NOMO-1 treated with dmso at 0.1 percent for 144 hours (cell line): Measurements from ENCODE around the gene ZNF587.
"Not testable (repeated sequence)": the region's sequence is repeated elsewhere in the genome, so short reads cannot be mapped to it uniquely, and the experiment has no call there.

Source experiments
- DNase-seq: peaks from one replicate; lab custom pipeline; 2025; ENCODE audit not compliant: unreplicated experiment; lab: John Stamatoyannopoulos, UW

The ZNF587 gene

GRCh38 chr19:57886046-57886445 lies 36.4 kb downstream of the ZNF587 start:
- no peak for DNase-seq

- DNase-seq = no peak
Observed at GRCh38 chr19:57887195-57887941, 37.7 kb downstream of the ZNF587 start.

DNA sequence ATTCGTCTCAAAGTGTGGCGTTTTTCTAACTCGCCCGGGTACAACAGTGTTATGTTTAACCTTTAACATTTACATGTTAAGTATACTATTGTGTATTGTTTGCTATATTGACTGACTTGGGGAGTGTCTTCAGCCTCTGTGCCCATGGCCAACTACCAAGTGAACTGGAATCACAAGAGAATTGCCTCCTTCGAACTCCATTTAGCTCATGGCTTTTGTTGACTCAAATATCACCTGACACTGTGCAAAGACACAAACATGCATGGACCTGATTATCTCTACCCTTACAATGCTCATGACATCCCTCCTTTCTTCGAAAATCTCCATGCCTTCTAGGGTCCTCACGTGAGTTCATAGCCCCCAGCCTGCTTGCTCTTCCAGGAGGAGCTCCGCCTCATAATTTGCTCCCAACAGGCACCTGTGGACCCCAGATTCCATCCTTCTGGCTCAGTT lies 38.5 kb downstream of the ZNF587 start:
- DNase-seq = no peak

DNA sequence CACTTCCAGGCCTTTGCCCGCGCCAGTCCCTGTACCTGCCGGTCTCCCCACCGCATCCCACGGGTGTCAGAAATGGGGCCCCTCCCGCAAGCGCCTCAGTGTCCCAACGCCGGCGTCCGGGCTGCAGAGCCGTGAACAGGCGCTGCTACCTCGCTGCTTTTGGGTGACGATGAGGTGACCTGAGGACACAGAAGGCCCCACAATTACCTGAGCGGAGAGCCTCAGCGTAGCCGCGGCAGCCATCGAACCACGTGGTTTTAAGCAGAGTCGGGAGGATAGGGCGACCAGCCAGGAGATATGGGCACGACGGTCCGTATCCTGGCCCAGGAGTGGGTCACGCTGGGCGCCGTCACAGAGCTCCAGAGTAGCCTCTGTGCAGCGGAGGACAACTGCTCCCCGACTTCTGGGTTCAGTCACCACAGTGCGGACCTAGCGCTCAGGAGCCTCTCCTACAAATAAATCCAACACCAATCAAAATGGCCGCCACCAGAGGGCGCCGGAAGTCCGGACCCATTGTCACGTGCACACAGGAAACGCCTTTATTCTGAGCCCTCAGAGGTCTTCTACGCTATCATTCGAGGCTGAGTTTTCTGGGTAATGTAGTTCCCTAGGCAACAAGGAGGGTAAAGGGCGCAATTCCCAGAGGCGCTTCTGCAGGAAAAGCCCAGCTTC lies 39.0 kb downstream of the ZNF587 start, which contains the start of gene ZNF814:
Gene ZNF814 (minus strand): TSS at position 478 of the 672 bp plus-strand sequence. CDS start 235 bp downstream, at position 243.
- no peak for DNase-seq

GRCh38 chr19:57890706-57891105 lies 41.0 kb downstream of the ZNF587 start:
- not testable (repeated sequence) for DNase-seq

DNA sequence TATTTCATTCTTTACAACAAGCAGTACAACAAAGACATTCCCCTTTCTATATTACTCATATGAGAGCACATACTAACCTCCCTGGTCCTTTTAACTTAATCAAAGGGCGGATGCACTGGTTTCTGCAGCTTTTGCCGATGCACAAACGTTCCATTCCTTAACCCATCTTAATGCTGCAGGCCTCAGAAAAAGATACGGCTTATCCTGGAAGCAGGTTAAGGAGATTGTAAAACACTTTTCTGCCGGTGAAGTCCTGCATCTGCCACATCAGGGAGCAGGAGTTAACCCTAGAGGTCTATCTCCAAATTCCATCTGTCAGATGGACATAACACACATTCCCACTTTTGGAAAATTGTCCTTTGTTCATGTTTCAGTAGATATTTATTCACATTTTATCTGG lies 50.7 kb downstream of the ZNF587 start:
- DNase-seq = no peak

DNA sequence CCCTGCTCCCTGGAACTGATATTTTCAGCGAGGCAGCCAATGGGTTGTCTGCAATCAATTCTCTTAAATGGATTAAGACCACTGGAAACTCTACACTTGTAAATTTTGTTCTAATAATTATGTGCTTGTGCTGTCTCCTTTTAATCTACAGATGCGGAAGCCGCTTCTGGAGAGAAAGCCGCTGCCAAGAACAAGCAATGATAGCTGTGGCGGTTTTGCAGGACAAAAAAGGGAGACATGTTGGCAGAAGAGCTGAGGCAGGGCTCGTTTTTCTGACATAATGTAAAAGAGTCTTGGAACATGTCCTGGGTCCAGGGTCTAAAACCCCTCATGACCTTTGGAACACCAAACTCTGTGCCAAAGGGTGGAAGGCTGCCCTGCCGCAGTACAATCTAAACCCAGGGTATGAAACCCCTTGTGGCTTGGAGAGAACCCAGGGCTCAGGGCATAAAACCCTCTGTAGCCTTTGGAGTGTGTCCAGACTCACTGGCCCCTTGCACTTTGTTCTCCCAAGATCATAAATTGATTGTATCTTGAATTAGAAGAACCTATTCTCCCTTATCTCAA lies 54.0 kb downstream of the ZNF587 start:
- DNase-seq = no peak

- DNase-seq = no peak
Observed at GRCh38 chr19:57905258-57905657, 55.6 kb downstream of the ZNF587 start.

GRCh38 chr19:57907394-57907793 lies 57.7 kb downstream of the ZNF587 start:
- no peak for DNase-seq

GRCh38 chr19:57914531-57914930 lies 64.9 kb downstream of the ZNF587 start:
- no peak for DNase-seq
